Pancreas (tissue), 10 donors: Measurements from ENCODE around the gene SS18L1. TPM values are rescaled to one million over a fixed set of nuclear protein-coding genes. Genes with fewer than 3 reads are reported as not detected.
A peak's percentile ranks its signal among the peaks of the same experiment; 100 is the strongest.

Source experiments
- ATAC-seq, 4 donors: fragments of 200-7000 bp; cut with Tn5 transposase; one replicate each; pipeline versions ENCODE4 v1.8.0 to v1.9.1; 2020; ENCODE audit warnings: mild to moderate bottlenecking in 4 of 4, moderate library complexity in 4 of 4
- DNase-seq, 6 donors: peaks; one replicate each; pipeline ENCODE4 v3.0.0-alpha.2; 2020
- FAIRE-seq: peaks from 2 replicates; lab custom pipeline; 2012; peaks lifted over from hg19 to GRCh38; lab: Jason Lieb, UNC
- H3K27ac ChIP-seq, 4 donors: fragments of 200-600 bp; sonication (generic); 1 replicate in 3 of 4; 2 replicates in 1 of 4; pipeline versions ENCODE4 v1.5.0 to v1.8.0; 2020
- H3K27me3 ChIP-seq, 4 donors: fragments of 200-600 bp; one replicate each; pipeline ENCODE4 v1.8.0; 2021
- H3K36me3 ChIP-seq, 3 donors: fragments of 200-600 bp; sonication (generic) in 1 of 3; one replicate each; pipeline versions ENCODE4 v1.5.0 to v1.8.0; 2020 to 2021
- H3K4me1 ChIP-seq, 3 donors: fragments of 200-600 bp; one replicate each; pipeline ENCODE4 v1.8.0; 2021
- H3K4me3 ChIP-seq, 4 donors: fragments of 200-600 bp; sonication (generic) in 2 of 4; one replicate each; pipeline versions ENCODE4 v1.5.0 to v1.8.0; 2020 to 2021
- H3K9me3 ChIP-seq, 4 donors: fragments of 200-600 bp; one replicate each; pipeline ENCODE4 v1.8.0; 2021
- WGBS, 2 donors: extraction: QIAGEN DNeasy Blood & Tissue Kit; methylation state at CpG; one replicate each; pipeline ENCODE4 v1.1.7; 2013; 5-methylcytosine and 5-hydroxymethylcytosine counted together
- intact Hi-C, 3 donors: fragments of 100-400 bp; cut with DNase I; formaldehyde crosslinking; loops; one replicate each; pipeline versions ENCODE4 v1.11.1 to v1.14.2; 2022
- polyA plus RNA-seq, 2 donors: library from polyadenylated mRNA; stranded (reverse); fragments of 200-250 nt; gene quantifications; one replicate each; pipeline ENCODE4 v1.2.3, GENCODE V29; 2013
- total RNA-seq, 6 donors: library from RNA; stranded (reverse); fragmentation: NEBNext Ultra II Directional in 4 of 6; extraction: Animal tissue kit (Norgen Biotek cat#: 25700) in 4 of 6; gene quantifications; one replicate each; pipeline versions ENCODE4 v1.2.1 to v1.2.4, GENCODE V29; 2021 to 2023
- TF ChIP-seq, protein P1 (sequence below), 4 donors: fragments of 200-600 bp; sonication (generic) in 3 of 4; IDR thresholded peaks; one replicate each; pipeline versions ENCODE4 v1.5.0 to v1.8.0; 2021; ENCODE audit warnings: antibody characterized with exemption in 4 of 4
- donor health status: healthy with polysubstance abuse.
- donor health status: DM: no; HTN: no; CAD: no; lungs with moderate emphysema.
- donor health status: DM: no; HTN: no; CAD: no.
- donor health status: control.
- donor health status: control.
- donor health status: Bipolar disorder and iron deficiency.
- donor health status: DM: yes; HTN: yes; CAD: no.
- donor health status: DM: no; HTN: no; CAD: no.
- donor health status: DM: no; HTN: no; CAD: no.
- donor health status: DM: yes; HTN: yes; CAD: no.

The SS18L1 gene
- total and polyA plus RNA-seq, 8 donors, result 6.6 to 19.3 (median 8.4) TPM

DNA sequence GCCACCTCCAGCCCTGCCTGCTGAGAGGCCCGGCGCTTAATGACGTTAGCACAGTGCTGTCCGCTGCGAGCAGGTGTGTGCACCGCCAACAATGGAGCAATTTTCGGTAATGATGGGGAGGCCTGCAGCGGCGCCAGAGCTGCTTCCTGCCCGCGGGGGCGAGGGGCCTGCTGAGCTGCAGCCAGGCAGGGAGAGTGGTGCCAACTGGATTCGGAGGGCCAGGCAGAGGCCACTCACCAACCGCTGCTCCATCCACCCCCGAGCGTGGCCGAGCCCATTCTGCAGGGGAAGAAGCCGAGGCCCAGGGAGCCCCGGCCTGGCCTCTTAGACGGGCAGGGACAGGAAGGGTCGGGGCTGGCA is 66.9 kb downstream of the SS18L1 start:
- TF ChIP-seq, protein P1, sequence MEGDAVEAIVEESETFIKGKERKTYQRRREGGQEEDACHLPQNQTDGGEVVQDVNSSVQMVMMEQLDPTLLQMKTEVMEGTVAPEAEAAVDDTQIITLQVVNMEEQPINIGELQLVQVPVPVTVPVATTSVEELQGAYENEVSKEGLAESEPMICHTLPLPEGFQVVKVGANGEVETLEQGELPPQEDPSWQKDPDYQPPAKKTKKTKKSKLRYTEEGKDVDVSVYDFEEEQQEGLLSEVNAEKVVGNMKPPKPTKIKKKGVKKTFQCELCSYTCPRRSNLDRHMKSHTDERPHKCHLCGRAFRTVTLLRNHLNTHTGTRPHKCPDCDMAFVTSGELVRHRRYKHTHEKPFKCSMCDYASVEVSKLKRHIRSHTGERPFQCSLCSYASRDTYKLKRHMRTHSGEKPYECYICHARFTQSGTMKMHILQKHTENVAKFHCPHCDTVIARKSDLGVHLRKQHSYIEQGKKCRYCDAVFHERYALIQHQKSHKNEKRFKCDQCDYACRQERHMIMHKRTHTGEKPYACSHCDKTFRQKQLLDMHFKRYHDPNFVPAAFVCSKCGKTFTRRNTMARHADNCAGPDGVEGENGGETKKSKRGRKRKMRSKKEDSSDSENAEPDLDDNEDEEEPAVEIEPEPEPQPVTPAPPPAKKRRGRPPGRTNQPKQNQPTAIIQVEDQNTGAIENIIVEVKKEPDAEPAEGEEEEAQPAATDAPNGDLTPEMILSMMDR (IDR thresholded peaks at IDR 0.05), result no peak
- DNase-seq (peak in 1 of 6 donors; percentile 62), FAIRE-seq (no peak), ATAC-seq (no peak)
- Histone ChIP-seq H3K27ac (no peak overlapping the region), H3K4me1 (no peaks in the 10 kb centered on the region), H3K36me3 (no peaks in the 10 kb centered on the region), H3K27me3 (no peaks in the 10 kb centered on the region), H3K4me3 (no peak overlapping the region), H3K9me3 (no peaks in the 10 kb centered on the region)
- intact Hi-C loops, result no loop called here
- WGBS, 2 donors, result 61 to 68% methylated on average over 19 to 21 of the region's 21 CpGs

DNA sequence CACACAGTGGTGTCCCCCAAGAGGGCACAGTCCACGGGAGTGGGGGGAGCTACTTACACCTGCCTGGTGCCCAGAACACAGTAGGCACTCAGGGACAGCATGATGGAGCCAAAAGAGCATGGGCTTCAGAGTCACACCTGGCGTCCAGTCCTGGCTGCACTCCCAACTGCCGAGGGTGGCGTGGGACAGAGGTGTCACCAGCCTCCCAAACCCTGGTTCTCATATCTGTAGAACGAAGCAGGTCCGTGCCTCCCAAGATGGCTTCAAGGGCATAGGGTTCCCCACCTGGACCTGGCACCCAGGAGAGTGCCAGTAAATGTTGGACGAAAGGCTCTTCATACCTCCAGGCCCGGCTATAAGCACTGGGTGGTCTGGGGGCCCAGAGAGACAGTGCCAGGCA is 67.6 kb downstream of the SS18L1 start:
- ATAC-seq, result no peak

DNA sequence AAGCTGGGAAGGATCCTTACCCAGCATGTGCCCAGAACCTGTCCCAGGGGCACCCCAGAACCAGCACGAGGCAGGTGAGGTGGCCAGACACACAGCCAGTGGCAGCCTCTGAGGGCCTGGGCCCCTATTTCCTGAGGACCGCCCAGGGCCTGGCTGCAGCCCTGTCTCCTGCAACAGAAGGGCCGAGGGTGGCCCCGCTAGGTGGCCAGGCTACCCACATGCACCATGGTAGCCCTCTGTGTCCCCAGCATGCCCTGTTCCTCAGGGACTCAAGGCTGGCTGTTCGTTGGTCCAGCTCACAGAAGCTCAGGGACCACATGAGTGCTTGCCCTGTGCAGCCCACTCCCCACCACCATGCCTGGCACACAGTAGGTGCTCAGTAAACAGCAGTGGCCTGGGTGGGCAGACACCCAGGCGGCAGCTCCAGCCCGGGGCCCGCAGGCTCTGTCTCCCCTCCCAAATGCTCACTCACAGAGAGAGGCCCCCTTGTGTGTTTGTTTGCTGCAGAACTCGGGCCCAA is 68.3 kb downstream of the SS18L1 start:
- Histone ChIP-seq H3K4me1 (no peaks in the 10 kb centered on the region), H3K27ac (no peak overlapping the region), H3K4me3 (no peak overlapping the region), H3K9me3 (no peaks in the 10 kb centered on the region), H3K27me3 (no peaks in the 10 kb centered on the region), H3K36me3 (no peaks in the 10 kb centered on the region)
- DNase-seq, result peak in 1 of 6 donors; percentile 56
- FAIRE-seq, result no peak
- ATAC-seq, result no peak
- TF ChIP-seq, protein P1 (IDR thresholded peaks at IDR 0.05), result no peak
- intact Hi-C loops, result no loop called here
- 68 to 71% methylated on average over 9 of the region's 9 CpGs for WGBS, 2 donors

More for the DNA sequence above, 67.6 kb downstream of the SS18L1 start:
- intact Hi-C loops, result no loop called here
- DNase-seq (no peak), FAIRE-seq (no peak)
- 71 to 74% methylated on average over 8 of the region's 8 CpGs for WGBS, 2 donors
- TF ChIP-seq, protein P1 (IDR thresholded peaks at IDR 0.05), result no peak
- Histone ChIP-seq H3K27me3 (no peaks in the 10 kb centered on the region), H3K4me1 (no peaks in the 10 kb centered on the region), H3K27ac (no peak overlapping the region), H3K36me3 (no peaks in the 10 kb centered on the region), H3K4me3 (no peak overlapping the region), H3K9me3 (no peaks in the 10 kb centered on the region)

DNA sequence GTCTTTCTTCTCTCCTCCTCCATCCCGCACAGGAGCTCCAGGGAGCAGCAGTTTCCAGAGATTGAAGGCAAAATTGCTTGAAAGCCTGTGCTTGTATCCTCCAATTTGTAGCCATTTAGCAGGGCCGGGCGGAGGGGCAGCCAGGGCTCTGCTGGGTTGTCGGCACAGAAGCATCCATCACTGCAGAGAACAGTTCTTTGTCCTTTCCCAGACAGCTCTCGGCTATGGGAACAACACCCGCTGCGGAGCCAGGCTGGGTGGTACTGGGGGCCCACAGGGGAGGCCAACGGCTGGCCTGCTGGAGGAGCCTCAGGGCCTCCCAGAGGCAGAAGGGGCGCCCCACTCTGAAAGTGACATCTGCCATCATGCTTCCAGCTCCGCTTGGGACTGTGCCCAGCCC is 68.7 kb downstream of the SS18L1 start:
- Histone ChIP-seq H3K4me3 (no peak overlapping the region), H3K27me3 (no peaks in the 10 kb centered on the region), H3K4me1 (no peaks in the 10 kb centered on the region), H3K36me3 (no peaks in the 10 kb centered on the region), H3K9me3 (no peaks in the 10 kb centered on the region), H3K27ac (no peak overlapping the region)
- DNase-seq (peak in 1 of 6 donors; percentile 36), ATAC-seq (no peak), FAIRE-seq (no peak)
- intact Hi-C loops, result no loop called here
- WGBS, 2 donors, result 51 to 52% methylated on average over 10 of the region's 10 CpGs
- TF ChIP-seq, protein P1 (IDR thresholded peaks at IDR 0.05), result no peak

DNA sequence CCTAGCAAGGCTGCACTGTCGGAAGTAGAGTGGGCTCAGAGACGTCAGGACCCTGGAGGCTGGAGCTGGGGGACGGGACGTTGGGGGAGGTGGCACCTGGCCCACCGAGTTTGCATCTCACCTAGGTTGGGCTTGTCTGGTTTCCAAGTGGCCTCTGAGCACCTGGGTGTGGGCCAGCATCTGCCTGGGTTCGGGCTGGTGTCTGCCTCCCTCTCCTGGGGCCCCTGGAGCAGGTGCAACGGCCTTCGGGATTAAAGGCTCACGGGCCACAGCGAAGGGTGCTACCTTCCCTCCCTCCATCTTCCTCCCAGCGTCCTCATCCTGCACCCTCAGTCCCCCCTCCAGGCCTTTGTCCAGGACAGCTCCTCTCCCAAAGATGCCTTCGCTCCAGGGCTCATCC is 70.5 kb downstream of the SS18L1 start:
- WGBS, 2 donors, result 31 to 37% methylated on average over 12 of the region's 12 CpGs
- no peaks in the 10 kb centered on the region for H3K27me3 ChIP-seq

More for the DNA sequence above, 70.5 kb downstream of the SS18L1 start:
- FAIRE-seq, result no peak
- no peak for ATAC-seq
- TF ChIP-seq, protein P1 (IDR thresholded peaks at IDR 0.05), result no peak
- H3K27ac ChIP-seq, result no peak overlapping the region
- peak in 2 of 6 donors; percentile 18 to 47 for DNase-seq
- intact Hi-C loops, result no loop called here
- H3K4me1 ChIP-seq, result no peaks in the 10 kb centered on the region
- H3K4me3 ChIP-seq, result no peak overlapping the region
- no peaks in the 10 kb centered on the region for H3K36me3 ChIP-seq
- H3K9me3 ChIP-seq, result no peaks in the 10 kb centered on the region
